Epidermal melanocyte (primary cell): ENCODE results near the gene IL20RB.

Experiments
- DNase-seq: peaks from one replicate; pipeline ENCODE4 v3.0.0; 2011; ENCODE audit warnings: low spot score; ENCODE audit not compliant: insufficient read length

Gene IL20RB, protein sequence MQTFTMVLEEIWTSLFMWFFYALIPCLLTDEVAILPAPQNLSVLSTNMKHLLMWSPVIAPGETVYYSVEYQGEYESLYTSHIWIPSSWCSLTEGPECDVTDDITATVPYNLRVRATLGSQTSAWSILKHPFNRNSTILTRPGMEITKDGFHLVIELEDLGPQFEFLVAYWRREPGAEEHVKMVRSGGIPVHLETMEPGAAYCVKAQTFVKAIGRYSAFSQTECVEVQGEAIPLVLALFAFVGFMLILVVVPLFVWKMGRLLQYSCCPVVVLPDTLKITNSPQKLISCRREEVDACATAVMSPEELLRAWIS

GRCh38 chr3:136957751-136958288, at the start of gene IL20RB:
Gene IL20RB (plus strand): TSS chr3:136957983. CDS start chr3:136958114, 131 bp downstream.
- no peak for DNase-seq

GRCh38 chr3:136908297-136908696, 49.5 kb upstream of the IL20RB start:
- DNase-seq: no peak

DNA sequence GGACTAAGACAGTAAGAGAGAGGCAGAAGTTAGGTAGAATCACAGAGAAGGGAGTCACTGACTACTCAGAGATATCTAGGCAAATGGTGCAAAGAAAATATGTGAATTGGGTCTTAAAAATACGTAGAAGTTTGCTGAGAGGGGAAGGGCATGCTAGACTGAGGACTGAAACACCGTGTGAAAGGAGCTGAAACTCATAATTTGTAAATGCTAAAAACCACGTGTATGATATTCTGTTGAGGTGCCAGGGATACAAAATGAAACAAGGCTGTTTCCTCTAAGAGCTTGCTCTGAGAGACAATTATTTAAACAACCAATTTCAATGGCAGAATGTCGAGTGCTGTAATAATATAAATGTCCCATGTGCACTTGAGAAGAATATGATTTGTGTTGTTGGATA, 48.6 kb upstream of the IL20RB start:
- no peak for DNase-seq

GRCh38 chr3:136910697-136911096, 47.1 kb upstream of the IL20RB start:
- no peak for DNase-seq

GRCh38 chr3:136913168-136913567, 44.6 kb upstream of the IL20RB start:
- no peak for DNase-seq

DNA sequence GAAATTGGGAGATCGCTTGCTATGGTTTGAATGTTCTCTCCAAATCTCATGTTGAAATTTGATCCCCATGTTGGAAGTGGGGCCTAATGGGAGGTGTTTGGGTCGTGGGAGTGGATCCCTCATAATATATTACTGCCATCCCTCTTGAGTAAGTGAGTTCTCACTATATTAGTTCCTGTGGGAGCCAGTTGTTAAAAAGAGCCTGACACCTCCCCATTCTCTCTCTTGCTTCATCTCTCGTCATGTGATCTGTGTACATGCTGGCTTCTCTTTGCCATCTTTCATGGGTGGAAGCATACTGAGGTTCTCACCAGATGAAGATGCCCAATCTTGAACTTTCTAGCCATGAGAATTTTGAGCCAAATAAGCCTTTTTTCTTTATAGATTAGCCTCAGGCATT, 43.0 kb upstream of the IL20RB start:
- DNase-seq: no peak

- no peak for DNase-seq
Measured at GRCh38 chr3:136916223-136916622, 41.6 kb upstream of the IL20RB start.

GRCh38 chr3:136919799-136920580, 37.8 kb upstream of the IL20RB start:
- DNase-seq: no peak

DNA sequence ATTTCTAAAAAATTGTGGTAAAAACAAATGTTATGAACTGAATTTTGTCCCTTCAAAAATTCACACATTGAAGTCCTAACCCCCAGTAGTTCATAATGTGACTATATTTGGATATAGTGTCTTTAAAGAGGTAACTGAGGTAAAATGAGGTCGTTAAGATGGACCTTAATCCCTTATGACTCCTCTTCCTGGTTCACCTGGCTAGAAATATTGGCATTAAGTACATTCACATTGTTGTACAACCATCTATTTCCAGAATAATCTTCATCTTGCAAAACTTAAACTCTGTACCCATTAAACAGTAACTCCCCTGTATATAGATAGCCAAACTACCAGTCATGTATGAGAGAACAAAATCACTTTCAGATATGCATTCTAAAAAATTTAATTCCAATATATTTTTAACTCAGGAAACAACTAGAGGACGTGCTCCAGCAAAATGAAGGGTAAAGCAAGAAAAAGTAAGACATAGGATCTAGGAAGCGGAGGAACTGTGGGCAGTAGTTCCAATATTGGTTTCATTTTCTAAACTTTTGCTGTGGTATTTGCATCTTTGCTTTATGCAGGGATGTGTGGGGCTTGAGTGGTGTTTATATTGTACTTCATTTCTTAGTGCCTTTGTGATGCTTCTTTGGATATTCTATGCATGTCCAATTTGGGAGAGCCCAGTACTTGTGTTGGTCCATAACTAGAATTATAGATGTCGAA, 36.7 kb upstream of the IL20RB start:
- no peak for DNase-seq

GRCh38 chr3:136925425-136926190, 32.2 kb upstream of the IL20RB start:
- DNase-seq: no peak

GRCh38 chr3:136928240-136928639, 29.5 kb upstream of the IL20RB start:
- DNase-seq: no peak

- peak; percentile 23 for DNase-seq
Measured at GRCh38 chr3:136929977-136930670, 27.7 kb upstream of the IL20RB start.

DNA sequence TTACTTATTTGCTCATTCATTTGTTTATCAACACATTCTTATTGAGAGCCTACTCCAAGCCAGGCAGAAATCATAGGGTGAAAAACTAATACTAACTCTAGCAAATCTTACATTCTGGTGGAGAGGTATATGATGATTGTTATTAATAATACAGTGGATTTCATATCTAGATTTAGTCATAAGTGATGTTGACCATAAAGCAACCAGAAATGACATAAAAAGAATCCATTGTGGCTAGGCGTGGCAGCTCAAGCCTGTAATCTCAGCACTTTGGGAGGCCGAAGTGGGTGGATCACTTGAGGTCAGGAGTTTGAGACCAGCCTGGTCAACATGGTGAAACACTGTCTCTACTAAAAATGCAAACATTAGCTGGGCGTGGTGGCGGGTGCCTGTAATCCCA, 26.2 kb upstream of the IL20RB start:
- no peak for DNase-seq

- no peak for DNase-seq
Measured at GRCh38 chr3:136932523-136932922, 25.3 kb upstream of the IL20RB start.

DNA sequence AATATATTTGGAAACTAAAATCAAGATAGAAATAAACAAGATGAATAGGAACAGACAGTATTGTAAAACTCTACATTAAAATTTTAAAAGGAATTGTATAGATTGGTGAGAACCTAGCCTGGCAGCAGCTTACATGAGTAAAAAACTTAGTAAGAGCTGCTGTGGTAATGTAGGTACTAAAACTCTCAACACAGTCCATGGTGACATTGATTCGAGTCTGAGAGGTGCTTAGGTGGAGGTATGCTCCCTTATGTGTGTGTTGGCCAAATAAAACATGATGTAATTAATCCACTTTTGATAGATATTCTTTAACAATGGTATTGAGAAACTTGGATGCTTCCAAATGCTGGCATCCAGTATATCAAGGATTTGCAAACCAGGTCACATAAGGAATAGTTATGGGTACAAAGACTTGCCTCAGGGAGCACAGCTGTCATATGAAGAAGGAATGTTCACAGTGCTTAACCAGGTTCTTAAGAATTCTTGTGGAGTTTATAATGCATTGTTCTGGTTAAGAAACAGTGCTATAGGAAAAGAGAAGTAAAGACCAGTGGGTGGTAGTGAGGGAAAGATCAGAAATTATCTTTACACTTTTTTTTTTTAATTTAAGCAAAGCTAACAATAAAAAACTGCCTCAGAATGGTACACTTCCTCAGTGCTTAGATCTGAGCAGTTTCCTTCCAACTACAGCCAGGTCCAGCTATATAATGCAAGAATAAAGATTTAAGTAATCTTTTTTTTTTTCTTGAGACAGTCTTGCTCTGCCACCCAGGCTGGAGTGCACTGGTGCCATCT, 24.6 kb upstream of the IL20RB start:
- DNase-seq: no peak

GRCh38 chr3:136937175-136937574, 20.6 kb upstream of the IL20RB start:
- no peak for DNase-seq

GRCh38 chr3:136937851-136938250, 19.9 kb upstream of the IL20RB start:
- no peak for DNase-seq

- DNase-seq: no peak
Measured at GRCh38 chr3:136938334-136938733, 19.4 kb upstream of the IL20RB start.

GRCh38 chr3:136939489-136939888, 18.3 kb upstream of the IL20RB start:
- no peak for DNase-seq

DNA sequence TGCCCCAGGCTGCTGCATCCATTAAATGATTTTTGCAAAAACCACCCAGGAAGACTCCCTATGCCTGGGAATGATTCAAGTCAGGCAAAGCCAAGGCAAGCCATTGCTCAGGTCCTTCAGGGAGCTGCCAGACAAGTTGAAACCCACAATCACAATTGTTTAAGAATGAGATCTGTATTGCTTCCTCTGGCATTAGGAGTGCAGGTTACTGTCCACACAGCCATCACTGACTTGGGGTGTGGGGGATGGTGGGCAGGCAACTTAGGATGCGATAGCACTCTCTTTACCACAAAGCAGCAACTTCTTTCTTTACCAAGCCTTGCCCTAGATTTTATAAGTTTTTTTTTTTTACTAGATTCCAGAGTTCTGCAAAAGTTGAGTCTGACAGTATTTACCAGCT, 15.0 kb upstream of the IL20RB start:
- no peak for DNase-seq
